ENCODE measurements around the gene BPIFB1. TPM values are rescaled to one million over a fixed set of nuclear protein-coding genes. Genes with fewer than 3 reads are reported as not detected.
A peak's percentile ranks its signal among the peaks of the same experiment; 100 is the strongest.

Gene BPIFB1
- total and polyA plus RNA-seq, 2 of the 13 experiments (the other 11 are each of a cell fraction or from before 2014, with no cell fraction given) = 0.82 to 4.4 TPM

GRCh38 chr20:33281550-33282146 is 1.4 kb upstream of the BPIFB1 start (continued):
- TF ChIP-seq ZNF891 (CRISPR knock-in tag; IDR thresholded peaks at IDR 0.05) (peak; percentile 59; the same call in 1 of the 2 replicates), KAT2B (IDR thresholded peaks at IDR 0.05; ENCODE audit: borderline replicate concordance, low read depth, low read length) (no peak), ZNF230 (CRISPR knock-in tag; IDR thresholded peaks at IDR 0.05) (no peak), MEF2D (CRISPR knock-in tag; IDR thresholded peaks at IDR 0.05) (no peak), YY1 (IDR thresholded peaks at IDR 0.05; ENCODE audit: insufficient read depth, insufficient replicate concordance, low read depth, low read length) (no peak), CHD4 (IDR thresholded peaks at IDR 0.05; ENCODE audit: borderline replicate concordance, low read length) (no peak), ZBTB38 (CRISPR knock-in tag; IDR thresholded peaks at IDR 0.05) (no peak), SAP130 (CRISPR knock-in tag; IDR thresholded peaks at IDR 0.05; ENCODE audit: low read depth) (no peak; the same call in 1 of the 2 replicates), SPEN (CRISPR knock-in tag; IDR thresholded peaks at IDR 0.05; ENCODE audit: low read depth) (peak; percentile 53; the same call in 1 of the 2 replicates), ZNF501 (CRISPR knock-in tag; IDR thresholded peaks at IDR 0.05) (peak; percentile 74), XRCC5 (optimal IDR thresholded peaks at IDR 0.05; ENCODE audit: low read length) (no peak), ZNF121 (CRISPR knock-in tag; IDR thresholded peaks at IDR 0.05) (no peak), ZNF235 (CRISPR knock-in tag; IDR thresholded peaks at IDR 0.05; ENCODE audit: borderline replicate concordance) (no peak), ZBTB8A (CRISPR knock-in tag; IDR thresholded peaks at IDR 0.05; ENCODE audit: borderline replicate concordance, low read depth) (no peak), STAT5B (CRISPR knock-in tag; IDR thresholded peaks at IDR 0.05) (no peak; the same call in 1 of the 2 replicates), DMAP1 (CRISPR knock-in tag; IDR thresholded peaks at IDR 0.05) (no peak), ZNF496 (CRISPR knock-in tag; IDR thresholded peaks at IDR 0.05; ENCODE audit: insufficient replicate concordance) (no peak), ZNF709 (CRISPR knock-in tag; IDR thresholded peaks at IDR 0.05) (no peak), POLR2A (IDR thresholded peaks at IDR 0.05; ENCODE audit: insufficient read depth in 1 of 2, low read depth in 2 of 2, low read length in 2 of 2) (no peak), TBX3 (IDR thresholded peaks at IDR 0.05; ENCODE audit: borderline replicate concordance) (no peak), PCBP1 (IDR thresholded peaks at IDR 0.05; ENCODE audit: borderline replicate concordance, low read depth, low read length) (no peak), KLF16 (CRISPR knock-in tag; IDR thresholded peaks at IDR 0.05) (0 out of 4 replicates have a peak, but pooled peaks of 1 of the 2 experiments have one; percentile 47), ARNTL (CRISPR knock-in tag; IDR thresholded peaks at IDR 0.05) (no peak)
- TF ChIP-seq, protein P1, sequence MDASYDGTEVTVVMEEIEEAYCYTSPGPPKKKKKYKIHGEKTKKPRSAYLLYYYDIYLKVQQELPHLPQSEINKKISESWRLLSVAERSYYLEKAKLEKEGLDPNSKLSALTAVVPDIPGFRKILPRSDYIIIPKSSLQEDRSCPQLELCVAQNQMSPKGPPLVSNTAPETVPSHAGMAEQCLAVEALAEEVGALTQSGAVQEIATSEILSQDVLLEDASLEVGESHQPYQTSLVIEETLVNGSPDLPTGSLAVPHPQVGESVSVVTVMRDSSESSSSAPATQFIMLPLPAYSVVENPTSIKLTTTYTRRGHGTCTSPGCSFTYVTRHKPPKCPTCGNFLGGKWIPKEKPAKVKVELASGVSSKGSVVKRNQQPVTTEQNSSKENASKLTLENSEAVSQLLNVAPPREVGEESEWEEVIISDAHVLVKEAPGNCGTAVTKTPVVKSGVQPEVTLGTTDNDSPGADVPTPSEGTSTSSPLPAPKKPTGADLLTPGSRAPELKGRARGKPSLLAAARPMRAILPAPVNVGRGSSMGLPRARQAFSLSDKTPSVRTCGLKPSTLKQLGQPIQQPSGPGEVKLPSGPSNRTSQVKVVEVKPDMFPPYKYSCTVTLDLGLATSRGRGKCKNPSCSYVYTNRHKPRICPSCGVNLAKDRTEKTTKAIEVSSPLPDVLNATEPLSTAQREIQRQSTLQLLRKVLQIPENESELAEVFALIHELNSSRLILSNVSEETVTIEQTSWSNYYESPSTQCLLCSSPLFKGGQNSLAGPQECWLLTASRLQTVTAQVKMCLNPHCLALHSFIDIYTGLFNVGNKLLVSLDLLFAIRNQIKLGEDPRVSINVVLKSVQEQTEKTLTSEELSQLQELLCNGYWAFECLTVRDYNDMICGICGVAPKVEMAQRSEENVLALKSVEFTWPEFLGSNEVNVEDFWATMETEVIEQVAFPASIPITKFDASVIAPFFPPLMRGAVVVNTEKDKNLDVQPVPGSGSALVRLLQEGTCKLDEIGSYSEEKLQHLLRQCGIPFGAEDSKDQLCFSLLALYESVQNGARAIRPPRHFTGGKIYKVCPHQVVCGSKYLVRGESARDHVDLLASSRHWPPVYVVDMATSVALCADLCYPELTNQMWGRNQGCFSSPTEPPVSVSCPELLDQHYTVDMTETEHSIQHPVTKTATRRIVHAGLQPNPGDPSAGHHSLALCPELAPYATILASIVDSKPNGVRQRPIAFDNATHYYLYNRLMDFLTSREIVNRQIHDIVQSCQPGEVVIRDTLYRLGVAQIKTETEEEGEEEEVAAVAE (CRISPR knock-in tag; IDR thresholded peaks at IDR 0.05; ENCODE audit: borderline replicate concordance) = no peak
- TF ChIP-seq, protein P2, sequence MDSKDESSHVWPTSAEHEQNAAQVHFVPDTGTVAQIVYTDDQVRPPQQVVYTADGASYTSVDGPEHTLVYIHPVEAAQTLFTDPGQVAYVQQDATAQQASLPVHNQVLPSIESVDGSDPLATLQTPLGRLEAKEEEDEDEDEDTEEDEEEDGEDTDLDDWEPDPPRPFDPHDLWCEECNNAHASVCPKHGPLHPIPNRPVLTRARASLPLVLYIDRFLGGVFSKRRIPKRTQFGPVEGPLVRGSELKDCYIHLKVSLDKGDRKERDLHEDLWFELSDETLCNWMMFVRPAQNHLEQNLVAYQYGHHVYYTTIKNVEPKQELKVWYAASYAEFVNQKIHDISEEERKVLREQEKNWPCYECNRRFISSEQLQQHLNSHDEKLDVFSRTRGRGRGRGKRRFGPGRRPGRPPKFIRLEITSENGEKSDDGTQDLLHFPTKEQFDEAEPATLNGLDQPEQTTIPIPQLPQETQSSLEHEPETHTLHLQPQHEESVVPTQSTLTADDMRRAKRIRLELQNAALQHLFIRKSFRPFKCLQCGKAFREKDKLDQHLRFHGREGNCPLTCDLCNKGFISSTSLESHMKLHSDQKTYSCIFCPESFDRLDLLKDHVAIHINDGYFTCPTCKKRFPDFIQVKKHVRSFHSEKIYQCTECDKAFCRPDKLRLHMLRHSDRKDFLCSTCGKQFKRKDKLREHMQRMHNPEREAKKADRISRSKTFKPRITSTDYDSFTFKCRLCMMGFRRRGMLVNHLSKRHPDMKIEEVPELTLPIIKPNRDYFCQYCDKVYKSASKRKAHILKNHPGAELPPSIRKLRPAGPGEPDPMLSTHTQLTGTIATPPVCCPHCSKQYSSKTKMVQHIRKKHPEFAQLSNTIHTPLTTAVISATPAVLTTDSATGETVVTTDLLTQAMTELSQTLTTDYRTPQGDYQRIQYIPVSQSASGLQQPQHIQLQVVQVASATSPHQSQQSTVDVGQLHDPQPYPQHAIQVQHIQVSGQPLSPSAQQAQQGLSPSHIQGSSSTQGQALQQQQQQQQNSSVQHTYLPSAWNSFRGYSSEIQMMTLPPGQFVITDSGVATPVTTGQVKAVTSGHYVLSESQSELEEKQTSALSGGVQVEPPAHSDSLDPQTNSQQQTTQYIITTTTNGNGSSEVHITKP (CRISPR knock-in tag; IDR thresholded peaks at IDR 0.05; ENCODE audit: low read depth) = no peak

Data from HepG2 (cell line).